Endodermal cell (in vitro differentiated cells): ENCODE data around the gene ZBTB16. TPM values are rescaled to one million over a fixed set of nuclear protein-coding genes. Genes with fewer than 3 reads are reported as not detected.

Experiments
- DNase-seq: peaks from one replicate; pipeline ENCODE4 v3.0.0-alpha.2; 2017
- H3K27ac ChIP-seq: 2 replicates; pipeline ENCODE4 v1.5.1; 2013; ENCODE audit warnings: mild to moderate bottlenecking, low read depth, low read length, moderate library complexity
- H3K27me3 ChIP-seq: 2 replicates; pipeline ENCODE4 v1.6.1; 2013; ENCODE audit warnings: mild to moderate bottlenecking, low read length, moderate library complexity; ENCODE audit not compliant: insufficient read depth, control insufficient read depth, poor library complexity, severe bottlenecking
- H3K36me3 ChIP-seq: 2 replicates; pipeline ENCODE4 v1.7.0; 2013; ENCODE audit warnings: mild to moderate bottlenecking, low read length, moderate library complexity; ENCODE audit not compliant: control insufficient read depth, insufficient read depth
- H3K4me1 ChIP-seq: one replicate; pipeline ENCODE4 v1.7.0; 2013; ENCODE audit warnings: low read length; ENCODE audit not compliant: control insufficient read depth, insufficient read depth
- H3K4me3 ChIP-seq: 2 replicates; pipeline ENCODE4 v1.5.1; 2013; ENCODE audit warnings: mild to moderate bottlenecking, low read length, moderate library complexity
- H3K9ac ChIP-seq: 2 replicates; pipeline ENCODE4 v1.6.1; 2013; ENCODE audit warnings: mild to moderate bottlenecking, low read length, moderate library complexity; ENCODE audit not compliant: poor library complexity, severe bottlenecking; ENCODE audit errors: extremely low read depth
- H3K9me3 ChIP-seq: 2 replicates; pipeline ENCODE4 v1.6.1; 2013; ENCODE audit warnings: mild to moderate bottlenecking, low read length, moderate library complexity; ENCODE audit not compliant: control insufficient read depth
- H3K27ac Mint-ChIP-seq: 2 replicates; pipeline ENCODE4 v1.8.0; 2020; ENCODE audit warnings: mixed read lengths
- H3K27me3 Mint-ChIP-seq: 2 replicates; pipeline ENCODE4 v1.8.0; 2021; ENCODE audit warnings: mild to moderate bottlenecking, mixed read lengths; ENCODE audit not compliant: insufficient read depth
- H3K36me3 Mint-ChIP-seq: 2 replicates; pipeline ENCODE4 v1.8.0; 2020; ENCODE audit warnings: low read depth, mixed read lengths
- H3K4me1 Mint-ChIP-seq: 2 replicates; pipeline ENCODE4 v1.8.0; 2020; ENCODE audit warnings: mixed read lengths
- H3K4me3 Mint-ChIP-seq: 2 replicates; pipeline ENCODE4 v1.8.0; 2020; ENCODE audit warnings: mild to moderate bottlenecking, moderate library complexity, mixed read lengths
- H3K9me3 Mint-ChIP-seq: 2 replicates; pipeline ENCODE4 v1.8.0; 2020; ENCODE audit warnings: mild to moderate bottlenecking, mixed read lengths
- CTCF ChIP-seq: fragments of 200-600 bp; sonication (generic); conservative IDR thresholded peaks from 2 replicates; pipeline ENCODE4 v1.5.0; 2021; ENCODE audit warnings: antibody characterized with exemption, mild to moderate bottlenecking
- WGBS, 2 experiments: methylation state at CpG; one replicate each; pipeline versions ENCODE4 v1.1.5 to v1.1.7; 2013; ENCODE audit warnings: missing lambda C conversion rate in 2 of 2, mixed read lengths in 1 of 2; ENCODE audit not compliant: insufficient coverage in 1 of 2, insufficient read length in 1 of 2; 5-methylcytosine and 5-hydroxymethylcytosine counted together
- total RNA-seq, 2 donors: library from RNA; stranded (reverse); fragmentation: NEBNext Ultra II Directional in 1 of 2; extraction: Animal tissue kit (Norgen Biotek cat#: 25700) in 1 of 2; gene quantifications; 2 replicates in 1 of 2; 3 replicates in 1 of 2; pipeline ENCODE4 v1.2.1, GENCODE V29; 2021

ZBTB16 gene
- total RNA-seq, 2 donors from 2014 or later = 4.1 to 5.8 TPM

GRCh38 chr11:114173843-114174242 is 114.3 kb downstream of the ZBTB16 start:
- Histone ChIP-seq H3K4me3 (no peak overlapping the region), H3K36me3 (no peaks in the 10 kb centered on the region), H3K27me3 (peaks cover 12% of the 10 kb centered on the region), H3K9me3 (no peaks in the 10 kb centered on the region), H3K9ac (no peak overlapping the region), H3K27ac (no peak overlapping the region), H3K4me1 (no peaks in the 10 kb centered on the region)
- TF ChIP-seq CTCF = no peak
- Mint-ChIP-seq H3K36me3 (no peaks in the 10 kb centered on the region), H3K9me3 (no peaks in the 10 kb centered on the region), H3K27me3 (peaks cover 20% of the 10 kb centered on the region), H3K4me3 (no peak overlapping the region), H3K4me1 (no peaks in the 10 kb centered on the region), H3K27ac (no peak overlapping the region)
- WGBS, 2 experiments = 96 to 100% methylated on average over 3 to 5 of the region's 5 CpGs
- no peak for DNase-seq

GRCh38 chr11:114174712-114175495 is 115.4 kb downstream of the ZBTB16 start:
- peaks cover 12% of the 10 kb centered on the region for H3K27me3 ChIP-seq
- Mint-ChIP-seq H3K4me3 (no peak overlapping the region), H3K36me3 (no peaks in the 10 kb centered on the region), H3K4me1 (no peaks in the 10 kb centered on the region), H3K9me3 (no peaks in the 10 kb centered on the region), H3K27ac (no peak overlapping the region), H3K27me3 (peaks cover 20% of the 10 kb centered on the region)
- no peaks in the 10 kb centered on the region for H3K9me3 ChIP-seq
- H3K36me3 ChIP-seq = no peaks in the 10 kb centered on the region
- 56 to 76% methylated on average over 2 to 3 of the region's 3 CpGs for WGBS, 2 experiments
- H3K4me1 ChIP-seq = no peaks in the 10 kb centered on the region
- DNase-seq = no peak
- no peak overlapping the region for H3K27ac ChIP-seq
- H3K4me3 ChIP-seq = no peak overlapping the region
- no peak overlapping the region for H3K9ac ChIP-seq
- TF ChIP-seq CTCF = no peak

GRCh38 chr11:114175706-114176105 is 116.2 kb downstream of the ZBTB16 start:
- Histone ChIP-seq H3K4me1 (no peaks in the 10 kb centered on the region), H3K4me3 (no peak overlapping the region), H3K9me3 (no peaks in the 10 kb centered on the region), H3K9ac (no peak overlapping the region), H3K27me3 (peaks cover 12% of the 10 kb centered on the region), H3K36me3 (no peaks in the 10 kb centered on the region), H3K27ac (no peak overlapping the region)
- Mint-ChIP-seq H3K4me3 (no peak overlapping the region), H3K27me3 (peaks cover 24% of the 10 kb centered on the region), H3K36me3 (no peaks in the 10 kb centered on the region), H3K27ac (no peak overlapping the region), H3K4me1 (peaks cover 3% of the 10 kb centered on the region), H3K9me3 (no peaks in the 10 kb centered on the region)
- TF ChIP-seq CTCF = no peak
- 81% methylated on average over 6 of the region's 6 CpGs; no CpG with 5 or more reads in 1 of the 2 experiments for WGBS, 2 experiments
- no peak for DNase-seq
